Chondrocyte (in vitro differentiated cells): ENCODE data around the gene PRELID3B. TPM values are rescaled to one million over a fixed set of nuclear protein-coding genes. Genes with fewer than 3 reads are reported as not detected.
A peak's percentile ranks its signal among the peaks of the same experiment; 100 is the strongest.

Experiments used
- DNase-seq: peaks from one replicate; pipeline ENCODE4 v3.0.0; 2021; ENCODE audit warnings: mixed read lengths, low spot score
- H3K27ac Mint-ChIP-seq: one replicate; pipeline ENCODE4 v1.8.0; 2021; ENCODE audit warnings: mild to moderate bottlenecking, moderate library complexity, mixed read lengths; ENCODE audit not compliant: unreplicated experiment
- H3K27me3 Mint-ChIP-seq: 2 replicates; pipeline ENCODE4 v1.8.0; 2021; ENCODE audit warnings: low read depth, mixed read lengths
- H3K36me3 Mint-ChIP-seq: 2 replicates; pipeline ENCODE4 v1.8.0; 2021; ENCODE audit warnings: low read depth, mixed read lengths
- H3K4me1 Mint-ChIP-seq: 2 replicates; pipeline ENCODE4 v1.8.0; 2021; ENCODE audit warnings: low read depth, mild to moderate bottlenecking, mixed read lengths
- H3K4me3 Mint-ChIP-seq: one replicate; pipeline ENCODE4 v1.8.0; 2021; ENCODE audit warnings: mild to moderate bottlenecking, moderate library complexity, mixed read lengths; ENCODE audit not compliant: unreplicated experiment
- H3K9me3 Mint-ChIP-seq: 2 replicates; pipeline ENCODE4 v1.8.0; 2021; ENCODE audit warnings: low read depth, mixed read lengths
- CTCF ChIP-seq: fragments of 200-600 bp; sonication (generic); IDR thresholded peaks from 2 replicates; pipeline ENCODE4 v1.5.0; 2021; ENCODE audit warnings: antibody characterized with exemption, mild to moderate bottlenecking, moderate library complexity
- total RNA-seq: library from RNA; stranded (reverse); gene quantifications from 3 replicates; pipeline ENCODE4 v1.2.1, GENCODE V29; 2021

Gene PRELID3B
- total RNA-seq, 1 donor from 2014 or later, result 41.1 TPM

- Mint-ChIP-seq H3K9me3 (no peaks in the 10 kb centered on the region), H3K4me1 (peaks cover 8% of the 10 kb centered on the region), H3K36me3 (peaks cover 25% of the 10 kb centered on the region), H3K27me3 (no peaks in the 10 kb centered on the region), H3K27ac (peak overlapping the region; percentile 36), H3K4me3 (no peak overlapping the region)
- DNase-seq, result no peak
- TF ChIP-seq CTCF, result no peak
Measured at GRCh38 chr20:58997141-58997770, 45.3 kb downstream of the PRELID3B start.

GRCh38 chr20:58996226-58996611 lies 46.4 kb downstream of the PRELID3B start:
- Mint-ChIP-seq H3K4me3 (no peak overlapping the region), H3K4me1 (peaks cover 8% of the 10 kb centered on the region)
- no peak for DNase-seq

GRCh38 chr20:58995461-58996225 lies 46.9 kb downstream of the PRELID3B start:
- no peak overlapping the region for H3K4me3 Mint-ChIP-seq

More at GRCh38 chr20:58996226-58996611, 46.4 kb downstream of the PRELID3B start:
- H3K27ac Mint-ChIP-seq, result no peak overlapping the region
- TF ChIP-seq CTCF, result no peak
- no peaks in the 10 kb centered on the region for H3K9me3 Mint-ChIP-seq
- H3K27me3 Mint-ChIP-seq, result no peaks in the 10 kb centered on the region
- peaks cover 27% of the 10 kb centered on the region for H3K36me3 Mint-ChIP-seq

GRCh38 chr20:58994390-58995159 lies 48.0 kb downstream of the PRELID3B start:
- H3K9me3 Mint-ChIP-seq, result no peaks in the 10 kb centered on the region
- H3K27ac Mint-ChIP-seq, result no peak overlapping the region
- no peak for DNase-seq
- no peak overlapping the region for H3K4me3 Mint-ChIP-seq
- peaks cover 8% of the 10 kb centered on the region for H3K4me1 Mint-ChIP-seq
- no peaks in the 10 kb centered on the region for H3K27me3 Mint-ChIP-seq
- peaks cover 33% of the 10 kb centered on the region for H3K36me3 Mint-ChIP-seq
- TF ChIP-seq CTCF, result no peak

More at GRCh38 chr20:58995461-58996225, 46.9 kb downstream of the PRELID3B start:
- Mint-ChIP-seq H3K36me3 (peaks cover 30% of the 10 kb centered on the region), H3K9me3 (no peaks in the 10 kb centered on the region), H3K27ac (no peak overlapping the region), H3K27me3 (no peaks in the 10 kb centered on the region), H3K4me1 (peaks cover 8% of the 10 kb centered on the region)
- TF ChIP-seq CTCF, result no peak
- DNase-seq, result no peak
